ENCODE results near the gene CES3.
"Not testable (repeated sequence)": the region's sequence is repeated elsewhere in the genome, so short reads cannot be mapped to it uniquely, and the experiment has no call there.

Gene CES3

GRCh38 chr16:66973716-66974115, 12.7 kb downstream of the CES3 start:
- no peak for DNase-seq

GRCh38 chr16:66974156-66974931, 13.3 kb downstream of the CES3 start:
- DNase-seq: not testable (repeated sequence)

GRCh38 chr16:66974932-66975246, 13.8 kb downstream of the CES3 start:
- DNase-seq: not testable (repeated sequence)

GRCh38 chr16:66975302-66975893, 14.3 kb downstream of the CES3 start:
- DNase-seq: no peak

- DNase-seq: no peak
Measured at GRCh38 chr16:66976746-66977145, 15.7 kb downstream of the CES3 start.

- DNase-seq: peak; percentile 47
Measured at GRCh38 chr16:66977341-66978113, 16.5 kb downstream of the CES3 start.

GRCh38 chr16:66979011-66979717, 18.1 kb downstream of the CES3 start:
- no peak for DNase-seq

- DNase-seq: no peak
Measured at GRCh38 chr16:66983033-66983432, 22.0 kb downstream of the CES3 start.

GRCh38 chr16:66984892-66985311, 23.8 kb downstream of the CES3 start:
- no peak for DNase-seq

GRCh38 chr16:66986559-66986958, 25.5 kb downstream of the CES3 start:
- no peak for DNase-seq

GRCh38 chr16:66988197-66988788, 27.2 kb downstream of the CES3 start, which contains the start of gene CES4A:
Gene CES4A, plus strand, starts transcription at chr16:66988589. Its CDS starts 184 bp downstream, at chr16:66988773.
- DNase-seq: no peak

- no peak for DNase-seq
Measured at GRCh38 chr16:66991545-66992077, 30.5 kb downstream of the CES3 start.

GRCh38 chr16:66993558-66993957, 32.5 kb downstream of the CES3 start:
- DNase-seq: not testable (repeated sequence)

- no peak for DNase-seq
Measured at GRCh38 chr16:66996324-66996982, 35.4 kb downstream of the CES3 start.

GRCh38 chr16:66996983-66997358, 35.9 kb downstream of the CES3 start:
- no peak for DNase-seq

- DNase-seq: no peak
Measured at GRCh38 chr16:67000384-67001351, 39.6 kb downstream of the CES3 start.

GRCh38 chr16:67001726-67002125, 40.7 kb downstream of the CES3 start:
- DNase-seq: no peak

- DNase-seq: no peak
Measured at GRCh38 chr16:67006930-67007658, 46.0 kb downstream of the CES3 start.

GRCh38 chr16:67009158-67009557, 48.1 kb downstream of the CES3 start:
- DNase-seq: no peak

GRCh38 chr16:67011274-67011673, 50.2 kb downstream of the CES3 start:
- no peak for DNase-seq
